ENCODE measurements around the gene RPL9. TPM values are rescaled to one million over a fixed set of nuclear protein-coding genes. Genes with fewer than 3 reads are reported as not detected.

RPL9 gene
- total and polyA plus RNA-seq, 2 of the 13 experiments (the other 11 are each of a cell fraction or from before 2014, with no cell fraction given) = 993 to 2,148 TPM

GRCh38 chr4:39429476-39430334 is 29.0 kb downstream of the RPL9 start (continued):
- TF ChIP-seq ZHX1 (CRISPR knock-in tag; IDR thresholded peaks at IDR 0.05; ENCODE audit: low read depth) (no peak), STAT5B (CRISPR knock-in tag; IDR thresholded peaks at IDR 0.05) (no peak), KMT2A (CRISPR knock-in tag; IDR thresholded peaks at IDR 0.05) (0 out of 2 replicates have a peak, but pooled peaks have one; percentile 30), HMG20A (CRISPR knock-in tag; IDR thresholded peaks at IDR 0.05; ENCODE audit: borderline replicate concordance) (peak; percentile 24; the same call in 1 of the 2 replicates), ZBTB3 (CRISPR knock-in tag; IDR thresholded peaks at IDR 0.05; ENCODE audit: borderline replicate concordance, low read depth) (no peak), CHD2 (IDR thresholded peaks at IDR 0.05; ENCODE audit: low read depth, low read length) (no peak), EED (CRISPR knock-in tag; IDR thresholded peaks at IDR 0.05) (no peak), ZNF34 (CRISPR knock-in tag; IDR thresholded peaks at IDR 0.05; ENCODE audit: borderline replicate concordance) (no peak), ZSCAN21 (CRISPR knock-in tag; IDR thresholded peaks at IDR 0.05; ENCODE audit: borderline replicate concordance) (no peak), SAP130 (CRISPR knock-in tag; IDR thresholded peaks at IDR 0.05; ENCODE audit: low read depth) (peak; percentile 21; the same call in 1 of the 2 replicates), HIC2 (CRISPR knock-in tag; IDR thresholded peaks at IDR 0.05; ENCODE audit: low read depth) (no peak), FOXO1 (CRISPR knock-in tag; IDR thresholded peaks at IDR 0.05) (peak; percentile 46; the same call in 1 of the 2 replicates), MATR3 (CRISPR knock-in tag; IDR thresholded peaks at IDR 0.05) (no peak), IRF2 (CRISPR knock-in tag; IDR thresholded peaks at IDR 0.05) (0 out of 2 replicates have a peak, but pooled peaks have one; percentile 26), MIXL1 (CRISPR knock-in tag; IDR thresholded peaks at IDR 0.05) (peak; percentile 44; the same call in 1 of the 2 replicates), MED13 (CRISPR knock-in tag; IDR thresholded peaks at IDR 0.05) (peak; percentile 82; the same call in 1 of the 2 replicates), HNF4A (CRISPR knock-in tag; IDR thresholded peaks at IDR 0.05) (peak; percentile 79), ZC3H13 (CRISPR knock-in tag; IDR thresholded peaks at IDR 0.05) (no peak), ZNF543 (CRISPR knock-in tag; IDR thresholded peaks at IDR 0.05) (no peak), ZNF552 (CRISPR knock-in tag; IDR thresholded peaks at IDR 0.05; ENCODE audit: borderline replicate concordance) (no peak), ZBTB33 (CRISPR knock-in tag; IDR thresholded peaks at IDR 0.05) (no peak), SIN3A (IDR thresholded peaks at IDR 0.05; ENCODE audit: borderline replicate concordance, low read depth, low read length) (no peak), ZNF792 (CRISPR knock-in tag; IDR thresholded peaks at IDR 0.05) (no peak)

All from HepG2 (cell line).